ENCODE measurements around the gene DLEC1. TPM values are rescaled to one million over a fixed set of nuclear protein-coding genes. Genes with fewer than 3 reads are reported as not detected.

Gene DLEC1
- total and polyA plus RNA-seq, 2 of the 4 experiments (the other 2 are of a cell fraction) = 0.03 TPM; not detected in 1

DNA sequence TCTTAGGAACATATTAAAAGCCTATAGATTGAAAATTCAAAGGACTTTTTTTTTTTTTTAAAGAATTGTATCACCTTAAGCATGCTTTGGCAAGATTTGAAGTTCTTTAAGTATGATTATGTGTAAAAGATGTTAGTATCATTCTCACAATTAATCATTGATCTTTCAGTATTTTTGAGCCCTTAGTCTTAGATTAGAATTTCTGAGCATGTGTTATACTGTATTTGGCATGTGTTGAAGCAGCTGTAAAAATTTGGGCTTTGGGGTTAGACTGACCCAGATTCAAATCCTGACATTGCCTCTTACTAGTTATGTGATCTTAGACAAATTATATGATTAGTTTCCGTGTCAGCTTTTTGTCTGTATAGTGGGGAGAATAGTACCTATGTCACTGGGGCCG is 132.6 kb downstream of the DLEC1 start:
- WGBS, 2 experiments (ENCODE audit: extremely low coverage in 2 of 2, insufficient read length in 1 of 2) = no CpG with 5 or more reads among the region's 2 CpGs
- POLR2A ChIA-PET (ENCODE audit: unreplicated experiment) = no interaction called here
- peaks cover 19% of the 10 kb centered on the region for H3K9me1 ChIP-seq (ENCODE audit: insufficient read depth, low read length)

More for the DNA sequence above, 132.6 kb downstream of the DLEC1 start:
- ATAC-seq (ENCODE audit: low read depth) = no peak
- in situ Hi-C loops (cut with MboI; ENCODE audit: low sequenced_read_pairs) (no loop called here), dilution Hi-C loops (cut with HindIII; ENCODE audit: low sequenced_read_pairs, unreplicated experiment) (no loop called here), intact Hi-C loops (cut with micrococcal nuclease) (no loop called here)
- H2AFZ ChIP-seq (replicated peaks; ENCODE audit: low read length, poor library complexity) = no peak overlapping the region
- H3K36me3 ChIP-seq (ENCODE audit: control insufficient read depth, insufficient read depth, low read length) = no peaks in the 10 kb centered on the region
- H3K27me3 ChIP-seq (ENCODE audit: control insufficient read depth, insufficient read depth, low read length) = no peaks in the 10 kb centered on the region
- TF ChIP-seq CTCF (conservative IDR thresholded peaks at IDR 0.05; ENCODE audit: low read depth, low read length) (no peak), BHLHE40 (IDR thresholded peaks at IDR 0.05; ENCODE audit: low read depth, low read length) (no peak), CEBPB (IDR thresholded peaks at IDR 0.05; ENCODE audit: low read depth, low read length) (no peak), RCOR1 (IDR thresholded peaks at IDR 0.05; ENCODE audit: insufficient replicate concordance, low read length) (no peak), RFX5 (IDR thresholded peaks at IDR 0.05; ENCODE audit: low read depth, low read length) (no peak), POLR2A (IDR thresholded peaks at IDR 0.05; ENCODE audit: low read depth, low read length) (no peak), NFE2L2 (IDR thresholded peaks at IDR 0.05; ENCODE audit: low read depth, low read length) (no peak)
- TF ChIP-seq, protein P1, sequence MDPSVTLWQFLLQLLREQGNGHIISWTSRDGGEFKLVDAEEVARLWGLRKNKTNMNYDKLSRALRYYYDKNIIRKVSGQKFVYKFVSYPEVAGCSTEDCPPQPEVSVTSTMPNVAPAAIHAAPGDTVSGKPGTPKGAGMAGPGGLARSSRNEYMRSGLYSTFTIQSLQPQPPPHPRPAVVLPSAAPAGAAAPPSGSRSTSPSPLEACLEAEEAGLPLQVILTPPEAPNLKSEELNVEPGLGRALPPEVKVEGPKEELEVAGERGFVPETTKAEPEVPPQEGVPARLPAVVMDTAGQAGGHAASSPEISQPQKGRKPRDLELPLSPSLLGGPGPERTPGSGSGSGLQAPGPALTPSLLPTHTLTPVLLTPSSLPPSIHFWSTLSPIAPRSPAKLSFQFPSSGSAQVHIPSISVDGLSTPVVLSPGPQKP (IDR thresholded peaks at IDR 0.05; ENCODE audit: borderline replicate concordance, low read depth, low read length) = no peak
- no peak overlapping the region for H3K27ac ChIP-seq (ENCODE audit: insufficient read depth, low read length)
- H4K5ac ChIP-seq (ENCODE audit: low read depth, low read length) = no peak overlapping the region
- no peak overlapping the region for H4K91ac ChIP-seq (ENCODE audit: insufficient read depth, low read depth, low read length)
- CTCF ChIA-PET = interaction anchor here (1.5 kb wide), 1 partner anchor 21 kb away, joined by 4 read pairs; no protein-coding TSS in a partner anchor
- H3K56ac ChIP-seq (ENCODE audit: extremely low read depth, insufficient read depth, low read length) = no peak overlapping the region
- H3K4me1 ChIP-seq (ENCODE audit: control insufficient read depth, insufficient read depth, low read length) = peaks cover 16% of the 10 kb centered on the region
- no peak overlapping the region for H2BK15ac ChIP-seq (ENCODE audit: low read depth, low read length)
- H3K79me1 ChIP-seq (ENCODE audit: low read depth in 1 of 2, low read length in 2 of 2) = peaks cover 0 to 39% of the 10 kb centered on the region in 2 experiments; a peak in 2 of 4 replicates
- H3K4ac ChIP-seq (ENCODE audit: low read depth, low read length) = no peak overlapping the region
- H2BK20ac ChIP-seq (ENCODE audit: low read depth, low read length) = no peak overlapping the region
- H3K23ac ChIP-seq (ENCODE audit: low read depth, low read length) = no peak overlapping the region
- no TSS peak for BruUV-seq (replicated peaks)
- H3K9me3 ChIP-seq (ENCODE audit: control insufficient read depth, insufficient read depth, low read length) = no peaks in the 10 kb centered on the region
- H2BK5ac ChIP-seq (ENCODE audit: low read depth, low read length, poor library complexity, severe bottlenecking) = no peak overlapping the region
- no peak overlapping the region for H3K9ac ChIP-seq (ENCODE audit: low read depth, low read length)
- no peak overlapping the region for H3K4me3 ChIP-seq (ENCODE audit: insufficient read depth, low read depth, low read length)
- no peak overlapping the region for H3K18ac ChIP-seq (ENCODE audit: low read depth, low read length)
- H2BK120ac ChIP-seq (ENCODE audit: low read depth, low read length) = no peak overlapping the region
- no peak overlapping the region for H3K14ac ChIP-seq (replicated peaks; ENCODE audit: low read depth, low read length)
- no peak overlapping the region for H4K8ac ChIP-seq (ENCODE audit: low read depth in 2 of 2, low read length in 2 of 2)
- peaks cover 46% of the 10 kb centered on the region for H4K20me1 ChIP-seq (ENCODE audit: insufficient read depth, low read length)
- H2AK9ac ChIP-seq (replicated peaks; ENCODE audit: low read depth, low read length, poor library complexity) = no peak overlapping the region
- H2AK5ac ChIP-seq (ENCODE audit: low read depth, low read length) = no peak overlapping the region
- H3K4me2 ChIP-seq (ENCODE audit: low read depth, low read length) = no peak overlapping the region
- no peak for DNase-seq
